K562 (cell line): ENCODE data around the gene POP5. TPM values are rescaled to one million over a fixed set of nuclear protein-coding genes. Genes with fewer than 3 reads are reported as not detected.
A peak's percentile ranks its signal among the peaks of the same experiment; 100 is the strongest.

Experiments
- HCFC1 ChIP-seq: IDR thresholded peaks from 2 replicates; pipeline ENCODE4 v1.6.1; 2012; ENCODE audit warnings: low read depth, low read length, improper control_type of control experiment
- MAFK ChIP-seq: IDR thresholded peaks from 2 replicates; pipeline ENCODE4 v1.6.1; 2011; ENCODE audit warnings: low read length, improper control_type of control experiment
- SP2 ChIP-seq: IDR thresholded peaks from 2 replicates; pipeline ENCODE4 v1.6.1; 2011; ENCODE audit warnings: mild to moderate bottlenecking, low read depth, low read length, moderate library complexity; ENCODE audit not compliant: poor library complexity, severe bottlenecking; ENCODE audit errors: extremely low read depth
- ZBTB7A ChIP-seq: IDR thresholded peaks from 2 replicates; pipeline ENCODE4 v1.6.1; 2011; ENCODE audit warnings: low read depth, mild to moderate bottlenecking, low read length, moderate library complexity, borderline replicate concordance; ENCODE audit not compliant: control insufficient read depth
- polyA plus RNA-seq, 8 experiments: library from polyadenylated mRNA; depleted of rRNA in 4 of 8; stranded (reverse) in 5 of 8; unstranded in 3 of 8; fragments of >200 nt; fragmentation: Nextera tagmentation in 2 of 8; fragmentation: Illumina TruSeq in 1 of 8; extraction: Ambion mirVana in 2 of 8; extraction: Trizol in 1 of 8; gene quantifications; 2 replicates each; pipeline versions ENCODE4 v1.2.1 to v1.2.3, GENCODE V29; 2011 to 2014; ENCODE audit warnings: inconsistent platforms in 1 of 8, missing spikeins in 1 of 8
- total RNA-seq, 7 experiments: library from RNA; depleted of rRNA in 6 of 7; stranded (reverse); fragments of >200 nt in 6 of 7; fragmentation: Illumina TruSeq in 2 of 7; extraction: Trizol in 2 of 7; gene quantifications; 2 replicates each; pipeline versions ENCODE4 v1.2.1 to v1.2.3, GENCODE V29; 2011 to 2021; ENCODE audit warnings: low replicate concordance in 1 of 7
- TF ChIP-seq, protein P1 (sequence below), 3 experiments: IDR thresholded peaks in 2 of 3; conservative IDR thresholded peaks in 1 of 3; 2 replicates each; pipeline ENCODE4 v1.5.1; 2011 to 2012; ENCODE audit warnings: low read length in 3 of 3, mild to moderate bottlenecking in 3 of 3, control low read depth in 2 of 3, improper control_type of control experiment in 1 of 3, inconsistent platforms in 1 of 3, low read depth in 1 of 3, mixed read lengths in 1 of 3, moderate library complexity in 1 of 3; ENCODE audit not compliant: insufficient read depth in 2 of 3

Gene POP5
- total and polyA plus RNA-seq, 9 of the 15 experiments (the other 6 are each of a cell fraction or from before 2014, with no cell fraction given), result 57.5 to 253 (median 73.8) TPM

DNA sequence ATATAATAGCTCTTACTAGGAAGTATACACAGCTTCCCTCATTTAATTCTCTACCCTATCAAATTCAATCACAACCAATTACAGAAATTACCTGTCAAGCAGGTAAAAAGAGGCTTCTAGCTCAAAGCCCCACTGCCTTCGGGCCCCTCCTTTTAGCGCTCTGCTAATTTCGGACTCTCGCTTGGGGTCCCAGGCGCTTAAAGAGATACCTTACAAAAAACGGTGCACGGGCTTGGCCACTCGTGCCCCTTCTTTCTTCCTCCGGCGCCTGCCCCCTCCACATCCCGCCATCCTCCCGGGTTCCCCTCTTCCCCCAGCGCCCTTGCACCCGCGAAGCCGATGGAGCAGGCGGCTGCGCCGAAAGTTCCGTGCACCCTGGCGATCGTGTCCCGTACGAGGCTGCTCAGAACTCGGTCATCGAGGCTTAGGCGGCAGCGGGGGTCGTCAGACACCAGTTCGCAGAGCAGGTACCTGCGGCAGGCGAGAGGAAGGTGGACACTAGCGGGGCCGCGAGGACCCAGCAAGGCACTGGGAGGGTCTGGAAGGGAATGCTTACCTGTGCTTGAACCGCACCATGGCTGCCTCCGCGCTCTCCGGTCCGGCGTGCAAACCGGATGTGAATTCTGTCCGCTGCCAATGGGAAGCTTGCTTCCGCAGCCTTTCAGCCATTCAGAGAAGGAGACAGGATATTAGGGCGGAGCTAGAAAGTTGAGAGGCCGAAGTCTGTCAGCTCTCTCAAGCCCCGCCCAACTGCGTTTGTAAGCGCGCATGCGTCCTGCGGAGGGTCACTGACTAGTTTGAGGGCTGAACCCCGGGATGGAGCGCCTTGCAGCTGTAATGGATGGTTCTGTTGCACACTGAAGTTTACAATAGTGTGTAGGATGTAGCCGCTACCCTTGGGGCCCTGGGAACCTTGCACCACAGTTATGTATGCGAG lies at the start of gene POP5 (continued):
- TF ChIP-seq ZBTB7A (0 out of 2 replicates have a peak, but pooled peaks have one; percentile 17), HCFC1 (0 out of 2 replicates have a peak, but pooled peaks have one; percentile 29), SP2 (peak; percentile 43), MAFK (no peak)
- TF ChIP-seq, protein P1, sequence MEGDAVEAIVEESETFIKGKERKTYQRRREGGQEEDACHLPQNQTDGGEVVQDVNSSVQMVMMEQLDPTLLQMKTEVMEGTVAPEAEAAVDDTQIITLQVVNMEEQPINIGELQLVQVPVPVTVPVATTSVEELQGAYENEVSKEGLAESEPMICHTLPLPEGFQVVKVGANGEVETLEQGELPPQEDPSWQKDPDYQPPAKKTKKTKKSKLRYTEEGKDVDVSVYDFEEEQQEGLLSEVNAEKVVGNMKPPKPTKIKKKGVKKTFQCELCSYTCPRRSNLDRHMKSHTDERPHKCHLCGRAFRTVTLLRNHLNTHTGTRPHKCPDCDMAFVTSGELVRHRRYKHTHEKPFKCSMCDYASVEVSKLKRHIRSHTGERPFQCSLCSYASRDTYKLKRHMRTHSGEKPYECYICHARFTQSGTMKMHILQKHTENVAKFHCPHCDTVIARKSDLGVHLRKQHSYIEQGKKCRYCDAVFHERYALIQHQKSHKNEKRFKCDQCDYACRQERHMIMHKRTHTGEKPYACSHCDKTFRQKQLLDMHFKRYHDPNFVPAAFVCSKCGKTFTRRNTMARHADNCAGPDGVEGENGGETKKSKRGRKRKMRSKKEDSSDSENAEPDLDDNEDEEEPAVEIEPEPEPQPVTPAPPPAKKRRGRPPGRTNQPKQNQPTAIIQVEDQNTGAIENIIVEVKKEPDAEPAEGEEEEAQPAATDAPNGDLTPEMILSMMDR (IDR thresholded peaks at IDR 0.05 in 2 of 3, conservative IDR thresholded peaks at IDR 0.05 in 1 of 3; ENCODE audit: insufficient read depth in 2 of 3, low read depth in 1 of 3, low read length in 3 of 3), result 0 out of 6 replicates have a peak, but pooled peaks of 1 of the 3 experiments have one; percentile 4
- TF ChIP-seq, all 486 proteins: peak for 104
